ENCODE data around the gene BCL2L1. TPM values are rescaled to one million over a fixed set of nuclear protein-coding genes. Genes with fewer than 3 reads are reported as not detected.
A peak's percentile ranks its signal among the peaks of the same experiment; 100 is the strongest.

Gene BCL2L1
- total and polyA plus RNA-seq, 2 experiments from 2014 or later: 56.3 to 83.8 TPM

DNA sequence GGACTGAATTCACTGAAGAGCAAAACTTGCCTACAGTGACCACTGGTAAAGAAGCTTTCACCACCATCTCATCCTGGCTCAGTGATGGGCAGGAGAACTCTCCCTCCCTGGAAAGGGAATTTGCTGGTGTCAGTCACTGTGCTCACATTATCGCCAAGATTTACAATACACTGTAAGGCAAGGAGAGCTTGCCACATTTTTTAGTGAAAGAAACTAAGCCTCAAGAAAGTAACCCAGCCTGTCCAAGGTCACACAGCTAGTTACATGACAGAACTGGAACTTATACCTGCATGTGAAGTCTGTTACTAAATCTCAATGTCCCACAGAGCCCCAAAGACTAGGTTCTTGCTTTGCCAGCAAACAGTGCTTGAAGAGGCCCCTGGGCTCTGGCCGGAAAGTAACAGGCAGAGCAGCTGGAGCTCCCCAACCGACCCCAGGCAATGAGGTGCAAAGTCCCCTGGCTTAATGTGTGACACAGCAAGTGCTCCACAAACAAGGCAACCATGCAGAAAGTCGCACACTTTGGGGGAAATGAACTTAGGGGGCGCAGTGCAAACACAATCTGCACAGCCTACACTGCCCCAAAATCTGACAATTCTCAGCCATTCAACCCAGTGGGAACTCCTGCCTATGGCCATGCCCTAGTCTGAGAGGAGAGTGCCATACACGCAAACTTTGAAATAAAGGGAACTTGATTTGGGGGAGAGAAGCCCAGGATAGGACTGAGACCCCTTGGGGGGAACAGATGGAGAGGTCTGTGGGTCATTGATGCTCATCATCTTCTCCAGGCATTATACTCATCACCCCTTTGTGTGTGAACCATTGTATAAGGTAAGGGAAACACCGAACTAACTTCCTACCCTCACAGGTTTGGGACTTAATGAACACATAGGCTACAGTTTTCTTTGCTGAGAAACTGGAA is 1.9 kb downstream of the BCL2L1 start:
- Histone ChIP-seq H3K27me3 (replicated peaks; ENCODE audit: insufficient read depth) (no peaks in the 10 kb centered on the region), H3K4me3 (peak overlapping the region; percentile 86), H2AFZ (no peak overlapping the region), H3K4me1 (ENCODE audit: insufficient read depth) (peaks cover 53% of the 10 kb centered on the region), H3K4me2 (ENCODE audit: unreplicated experiment) (peak overlapping the region; percentile 98), H3K36me3 (ENCODE audit: low read depth) (peaks cover 2% of the 10 kb centered on the region; the same call in 1 of the 2 replicates), H3K79me2 (ENCODE audit: insufficient read depth) (peaks cover 75% of the 10 kb centered on the region), H3K9me2 (ENCODE audit: insufficient read depth) (no peaks in the 10 kb centered on the region), H3K27ac (peak overlapping the region; percentile 36), H3F3A (ENCODE audit: insufficient read depth) (peaks cover 11% of the 10 kb centered on the region; the same call in 1 of the 2 replicates), H3K9me3 (ENCODE audit: low read depth) (no peaks in the 10 kb centered on the region), H4K20me1 (ENCODE audit: insufficient read depth) (no peaks in the 10 kb centered on the region), H3K9ac (peak overlapping the region; percentile 98)
- DNase-seq: no peak
- TF ChIP-seq EZH2 (IDR thresholded peaks at IDR 0.05; ENCODE audit: insufficient read depth, poor library complexity, severe bottlenecking) (no peak), EZH2phosphoT487 (IDR thresholded peaks at IDR 0.05; ENCODE audit: insufficient read depth, low read depth) (no peak)
- in situ Hi-C loops (cut with MboI): loop anchor here (10.0 kb wide), 1 partner anchor 56 kb away; no protein-coding TSS in a partner anchor
- WGBS, 2 experiments (ENCODE audit: low coverage in 1 of 2, low lambda C conversion rate in 2 of 2, missing lambda C conversion rate in 2 of 2): 37 to 41% methylated on average over 7 of the region's 7 CpGs

- no peaks in the 10 kb centered on the region for H4K20me1 ChIP-seq (ENCODE audit: insufficient read depth)
- H3K9ac ChIP-seq: peak overlapping the region; percentile 98
- no peaks in the 10 kb centered on the region for H3K9me3 ChIP-seq (ENCODE audit: low read depth)
- H3K27ac ChIP-seq: peak overlapping the region; percentile 36
- no peak overlapping the region for H2AFZ ChIP-seq
- no peaks in the 10 kb centered on the region for H3K27me3 ChIP-seq (replicated peaks; ENCODE audit: insufficient read depth)
- in situ Hi-C loops (cut with MboI): loop anchor here (10.0 kb wide), 1 partner anchor 55 kb away; no protein-coding TSS in a partner anchor
- H3K79me2 ChIP-seq (ENCODE audit: insufficient read depth): peaks cover 84% of the 10 kb centered on the region
- WGBS, 2 experiments (ENCODE audit: low coverage in 1 of 2, low lambda C conversion rate in 2 of 2, missing lambda C conversion rate in 2 of 2): 37 to 51% methylated on average over 2 of the region's 2 CpGs
- H3F3A ChIP-seq (ENCODE audit: insufficient read depth): peaks cover 11% of the 10 kb centered on the region; the same call in 1 of the 2 replicates
- H3K4me3 ChIP-seq: peak overlapping the region; percentile 86
- no peak for DNase-seq
- peak overlapping the region; percentile 98 for H3K4me2 ChIP-seq (ENCODE audit: unreplicated experiment)
- H3K9me2 ChIP-seq (ENCODE audit: insufficient read depth): no peaks in the 10 kb centered on the region
- H3K36me3 ChIP-seq (ENCODE audit: low read depth): peaks cover 2% of the 10 kb centered on the region; the same call in 1 of the 2 replicates
- peaks cover 53% of the 10 kb centered on the region for H3K4me1 ChIP-seq (ENCODE audit: insufficient read depth)
- no peak for TF ChIP-seq EZH2 (IDR thresholded peaks at IDR 0.05; ENCODE audit: insufficient read depth, poor library complexity, severe bottlenecking)
- no peak for TF ChIP-seq EZH2phosphoT487 (IDR thresholded peaks at IDR 0.05; ENCODE audit: insufficient read depth, low read depth)
Observed at GRCh38 chr20:31719644-31720485, 2.8 kb downstream of the BCL2L1 start.

GRCh38 chr20:31718952-31719643 is 3.6 kb downstream of the BCL2L1 start:
- H2AFZ ChIP-seq: no peak overlapping the region
- no peak overlapping the region; the same call in 1 of the 2 replicates for H3K27ac ChIP-seq
- H3F3A ChIP-seq (ENCODE audit: insufficient read depth): peaks cover 18% of the 10 kb centered on the region
- peak overlapping the region; percentile 98 for H3K4me2 ChIP-seq (ENCODE audit: unreplicated experiment)
- in situ Hi-C loops (cut with MboI): no loop called here
- H3K9me2 ChIP-seq (ENCODE audit: insufficient read depth): no peaks in the 10 kb centered on the region
- no peak overlapping the region for H3K9ac ChIP-seq
- H3K79me2 ChIP-seq (ENCODE audit: insufficient read depth): peaks cover 92% of the 10 kb centered on the region
- no peaks in the 10 kb centered on the region for H3K9me3 ChIP-seq (ENCODE audit: low read depth)
- TF ChIP-seq EZH2phosphoT487 (IDR thresholded peaks at IDR 0.05; ENCODE audit: insufficient read depth, low read depth) (no peak), EZH2 (IDR thresholded peaks at IDR 0.05; ENCODE audit: insufficient read depth, poor library complexity, severe bottlenecking) (no peak)
- WGBS, 2 experiments (ENCODE audit: low coverage in 1 of 2, low lambda C conversion rate in 2 of 2, missing lambda C conversion rate in 2 of 2): 97 to 99% methylated on average over 6 of the region's 6 CpGs
- peak overlapping the region; percentile 86 for H3K4me3 ChIP-seq
- H3K27me3 ChIP-seq (replicated peaks; ENCODE audit: insufficient read depth): no peaks in the 10 kb centered on the region
- peaks cover 54% of the 10 kb centered on the region for H3K4me1 ChIP-seq (ENCODE audit: insufficient read depth)
- H4K20me1 ChIP-seq (ENCODE audit: insufficient read depth): no peaks in the 10 kb centered on the region
- H3K36me3 ChIP-seq (ENCODE audit: low read depth): peaks cover 2% of the 10 kb centered on the region; the same call in 1 of the 2 replicates
- DNase-seq: no peak
